DOHH2 (cell line): ENCODE results near the gene SP140.

Source experiments
- EZH2phosphoT487 ChIP-seq: fragments of 200-600 bp; sonication (generic); IDR thresholded peaks from 2 replicates; pipeline ENCODE4 v1.6.1; 2017; ENCODE audit warnings: borderline replicate concordance, mild to moderate bottlenecking, antibody characterized with exemption, low read length, moderate library complexity, mixed read lengths
- TF ChIP-seq, protein P1 (sequence below): fragments of 200-600 bp; sonication (generic); IDR thresholded peaks from one replicate; pipeline ENCODE4 v1.5.1; 2014; ENCODE audit warnings: antibody characterized with exemption, mild to moderate bottlenecking, low read depth, low read length; ENCODE audit not compliant: poor library complexity, severe bottlenecking

DNA sequence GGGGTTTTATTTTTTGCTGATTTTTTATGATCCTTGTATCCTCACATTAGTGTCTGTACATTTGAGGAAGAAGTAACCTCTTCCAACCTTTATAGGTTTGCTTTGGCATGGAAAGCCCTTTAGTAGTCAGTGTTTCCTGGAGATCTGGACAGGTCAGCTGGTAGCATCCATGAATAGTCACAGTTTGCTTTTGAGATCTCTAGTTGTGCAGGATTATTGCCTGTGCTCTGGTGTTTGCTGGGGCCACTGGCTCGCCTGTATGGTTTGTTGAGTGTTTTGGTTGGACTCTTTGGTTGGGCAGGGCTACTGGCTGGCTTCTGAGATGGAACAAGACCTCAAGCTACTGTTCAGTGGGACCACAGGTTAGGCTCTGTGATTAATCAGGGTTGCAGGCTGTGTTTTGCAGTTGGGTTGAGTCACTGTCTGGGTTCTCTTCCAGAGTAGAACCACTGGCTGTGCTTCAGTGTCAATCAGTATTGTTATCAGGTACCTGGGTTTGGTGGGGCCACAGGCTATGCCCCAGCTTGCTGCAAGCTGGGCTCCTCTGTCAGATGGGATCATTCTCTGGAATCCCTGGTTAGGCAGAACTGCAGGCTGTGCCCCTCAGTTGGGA lies 121.5 kb downstream of the SP140 start:
- TF ChIP-seq, protein P1, sequence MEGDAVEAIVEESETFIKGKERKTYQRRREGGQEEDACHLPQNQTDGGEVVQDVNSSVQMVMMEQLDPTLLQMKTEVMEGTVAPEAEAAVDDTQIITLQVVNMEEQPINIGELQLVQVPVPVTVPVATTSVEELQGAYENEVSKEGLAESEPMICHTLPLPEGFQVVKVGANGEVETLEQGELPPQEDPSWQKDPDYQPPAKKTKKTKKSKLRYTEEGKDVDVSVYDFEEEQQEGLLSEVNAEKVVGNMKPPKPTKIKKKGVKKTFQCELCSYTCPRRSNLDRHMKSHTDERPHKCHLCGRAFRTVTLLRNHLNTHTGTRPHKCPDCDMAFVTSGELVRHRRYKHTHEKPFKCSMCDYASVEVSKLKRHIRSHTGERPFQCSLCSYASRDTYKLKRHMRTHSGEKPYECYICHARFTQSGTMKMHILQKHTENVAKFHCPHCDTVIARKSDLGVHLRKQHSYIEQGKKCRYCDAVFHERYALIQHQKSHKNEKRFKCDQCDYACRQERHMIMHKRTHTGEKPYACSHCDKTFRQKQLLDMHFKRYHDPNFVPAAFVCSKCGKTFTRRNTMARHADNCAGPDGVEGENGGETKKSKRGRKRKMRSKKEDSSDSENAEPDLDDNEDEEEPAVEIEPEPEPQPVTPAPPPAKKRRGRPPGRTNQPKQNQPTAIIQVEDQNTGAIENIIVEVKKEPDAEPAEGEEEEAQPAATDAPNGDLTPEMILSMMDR: no peak
- TF ChIP-seq EZH2phosphoT487: no peak
